Measurements from ENCODE around the gene ATP9B.

- TF ChIP-seq SIN3A (IDR thresholded peaks at IDR 0.05; ENCODE audit: borderline replicate concordance, insufficient read depth, low read length): no peak
- TF ChIP-seq POLR2AphosphoS5 (IDR thresholded peaks at IDR 0.05; ENCODE audit: low read depth, low read length): no peak
- no peak for TF ChIP-seq TAF1 (IDR thresholded peaks at IDR 0.05; ENCODE audit: borderline replicate concordance, insufficient read depth, low read length)
These were observed 77.8 kb downstream of the ATP9B start for GRCh38 chr18:79147014-79147413.
